ENCODE measurements around the gene AUTS2. TPM values are rescaled to one million over a fixed set of nuclear protein-coding genes. Genes with fewer than 3 reads are reported as not detected.
"Not testable (repeated sequence)": the region's sequence is repeated elsewhere in the genome, so short reads cannot be mapped to it uniquely, and the experiment has no call there.

The AUTS2 gene
- total RNA-seq, 1 donor from 2014 or later: 10.3 TPM

GRCh38 chr7:70586822-70587221, 988.5 kb downstream of the AUTS2 start:
- no peak for DNase-seq (ENCODE audit: low spot score)
- intact Hi-C loops (cut with DNase I): no loop called here

GRCh38 chr7:70587739-70588138, 989.5 kb downstream of the AUTS2 start:
- DNase-seq (ENCODE audit: low spot score): no peak
- intact Hi-C loops (cut with DNase I): no loop called here

GRCh38 chr7:70588191-70588921, 990.1 kb downstream of the AUTS2 start:
- intact Hi-C loops (cut with DNase I): no loop called here
- DNase-seq (ENCODE audit: low spot score): no peak

- intact Hi-C loops (cut with DNase I): no loop called here
- no peak for DNase-seq (ENCODE audit: low spot score)
These were observed 990.7 kb downstream of the AUTS2 start for GRCh38 chr7:70589010-70589409.

GRCh38 chr7:70589590-70589989, 991.3 kb downstream of the AUTS2 start:
- DNase-seq (ENCODE audit: low spot score): no peak
- intact Hi-C loops (cut with DNase I): no loop called here

- DNase-seq (ENCODE audit: low spot score): no peak
- intact Hi-C loops (cut with DNase I): no loop called here
These were observed 992.0 kb downstream of the AUTS2 start for GRCh38 chr7:70590126-70590854.

GRCh38 chr7:70591643-70592042, 993.4 kb downstream of the AUTS2 start:
- no peak for DNase-seq (ENCODE audit: low spot score)
- intact Hi-C loops (cut with DNase I): no loop called here

GRCh38 chr7:70592171-70592570, 993.9 kb downstream of the AUTS2 start:
- DNase-seq (ENCODE audit: low spot score): no peak
- intact Hi-C loops (cut with DNase I): no loop called here

GRCh38 chr7:70594170-70594569, 995.9 kb downstream of the AUTS2 start:
- no peak for DNase-seq (ENCODE audit: low spot score)
- intact Hi-C loops (cut with DNase I): no loop called here

- DNase-seq (ENCODE audit: low spot score); intact Hi-C loops (cut with DNase I): not testable (repeated sequence)
These were observed 996.6 kb downstream of the AUTS2 start for GRCh38 chr7:70594885-70595284.

- intact Hi-C loops (cut with DNase I): no loop called here
- no peak for DNase-seq (ENCODE audit: low spot score)
These were observed 997.1 kb downstream of the AUTS2 start for GRCh38 chr7:70595370-70595754.

- DNase-seq (ENCODE audit: low spot score): no peak
- intact Hi-C loops (cut with DNase I): no loop called here
These were observed 997.7 kb downstream of the AUTS2 start for GRCh38 chr7:70595755-70596597.

GRCh38 chr7:70596598-70596913, 998.3 kb downstream of the AUTS2 start:
- no peak for DNase-seq (ENCODE audit: low spot score)
- intact Hi-C loops (cut with DNase I): no loop called here

GRCh38 chr7:70597066-70597465, 998.8 kb downstream of the AUTS2 start:
- no peak for DNase-seq (ENCODE audit: low spot score)
- intact Hi-C loops (cut with DNase I): no loop called here

- peak; percentile 55 for DNase-seq (ENCODE audit: low spot score)
- intact Hi-C loops (cut with DNase I): no loop called here
These were observed 1000.7 kb downstream of the AUTS2 start for GRCh38 chr7:70598976-70599375.

GRCh38 chr7:70599446-70600190, 1001.3 kb downstream of the AUTS2 start:
- peak; percentile 55 for DNase-seq (ENCODE audit: low spot score)
- intact Hi-C loops (cut with DNase I): no loop called here

GRCh38 chr7:70600993-70601392, 1002.7 kb downstream of the AUTS2 start:
- DNase-seq (ENCODE audit: low spot score): no peak
- intact Hi-C loops (cut with DNase I): no loop called here

GRCh38 chr7:70602117-70602516, 1003.8 kb downstream of the AUTS2 start:
- DNase-seq (ENCODE audit: low spot score): no peak
- intact Hi-C loops (cut with DNase I): no loop called here

GRCh38 chr7:70607281-70607680, 1009.0 kb downstream of the AUTS2 start:
- intact Hi-C loops (cut with DNase I): no loop called here
- DNase-seq (ENCODE audit: low spot score): peak; percentile 24

- intact Hi-C loops (cut with DNase I): no loop called here
- DNase-seq (ENCODE audit: low spot score): no peak
These were observed 1009.5 kb downstream of the AUTS2 start for GRCh38 chr7:70607759-70608158.

Data from cardiac septum (tissue), 1 donor.